ACC112 (cell line): ENCODE data around the gene EPHA3.

Experiments used
- H2AFZ ChIP-seq: fragments of 200-600 bp; sonication (generic); one replicate; pipeline ENCODE4 v1.6.0; 2017; ENCODE audit warnings: antibody characterized with exemption, low read length; ENCODE audit not compliant: unreplicated experiment
- H3K27ac ChIP-seq: fragments of 200-600 bp; sonication (generic); 2 replicates; pipeline ENCODE4 v1.5.1; 2014; ENCODE audit warnings: low read depth, mild to moderate bottlenecking, antibody characterized with exemption, low read length, moderate library complexity
- H3K27me3 ChIP-seq: fragments of 200-600 bp; sonication (generic); 2 replicates; pipeline ENCODE4 v1.6.1; 2014; ENCODE audit warnings: mild to moderate bottlenecking, antibody characterized with exemption, low read length, moderate library complexity, mixed read lengths; ENCODE audit not compliant: insufficient read depth
- H3K36me3 ChIP-seq: fragments of 200-600 bp; sonication (generic); 2 replicates; pipeline ENCODE4 v1.6.1; 2016; ENCODE audit warnings: mild to moderate bottlenecking, antibody characterized with exemption, low read length, moderate library complexity, mixed read lengths; ENCODE audit not compliant: insufficient read depth
- H3K4me1 ChIP-seq: fragments of 200-600 bp; sonication (generic); one replicate; pipeline ENCODE4 v1.6.1; 2016; ENCODE audit warnings: low read length, mixed read lengths; ENCODE audit not compliant: insufficient read depth, unreplicated experiment, control insufficient read depth
- H3K4me3 ChIP-seq: fragments of 200-600 bp; sonication (generic); 2 replicates; pipeline ENCODE4 v1.5.1; 2014; ENCODE audit warnings: mild to moderate bottlenecking, low read depth, low read length
- H3K79me2 ChIP-seq: fragments of 200-600 bp; sonication (generic); one replicate; pipeline ENCODE4 v1.6.0; 2016; ENCODE audit warnings: low read length; ENCODE audit not compliant: control insufficient read depth, unreplicated experiment, insufficient read depth

The EPHA3 gene

DNA sequence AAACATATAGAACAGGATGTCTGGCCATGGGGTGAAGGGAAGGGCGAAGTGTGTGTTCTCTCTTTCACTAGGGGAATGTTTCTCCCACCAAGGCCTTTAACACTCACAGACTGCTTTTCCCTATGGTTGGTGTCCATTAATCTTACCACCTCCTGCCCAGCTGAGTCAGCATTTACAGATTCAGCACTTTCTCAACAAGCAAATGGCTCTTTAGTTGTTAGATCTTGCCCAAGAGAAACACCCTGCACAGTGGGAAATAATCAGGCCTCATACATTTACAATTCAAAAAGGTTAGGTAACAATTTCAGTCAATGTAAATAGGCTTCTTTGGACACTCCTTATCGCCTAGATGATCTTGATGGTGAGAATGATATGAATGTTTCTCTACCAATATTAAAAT is 418.2 kb downstream of the EPHA3 start:
- Histone ChIP-seq H3K36me3 (no peaks in the 10 kb centered on the region), H3K4me1 (peaks cover 11% of the 10 kb centered on the region), H2AFZ (no peak overlapping the region), H3K79me2 (no peaks in the 10 kb centered on the region), H3K27ac (no peak overlapping the region), H3K4me3 (no peak overlapping the region), H3K27me3 (no peaks in the 10 kb centered on the region)

DNA sequence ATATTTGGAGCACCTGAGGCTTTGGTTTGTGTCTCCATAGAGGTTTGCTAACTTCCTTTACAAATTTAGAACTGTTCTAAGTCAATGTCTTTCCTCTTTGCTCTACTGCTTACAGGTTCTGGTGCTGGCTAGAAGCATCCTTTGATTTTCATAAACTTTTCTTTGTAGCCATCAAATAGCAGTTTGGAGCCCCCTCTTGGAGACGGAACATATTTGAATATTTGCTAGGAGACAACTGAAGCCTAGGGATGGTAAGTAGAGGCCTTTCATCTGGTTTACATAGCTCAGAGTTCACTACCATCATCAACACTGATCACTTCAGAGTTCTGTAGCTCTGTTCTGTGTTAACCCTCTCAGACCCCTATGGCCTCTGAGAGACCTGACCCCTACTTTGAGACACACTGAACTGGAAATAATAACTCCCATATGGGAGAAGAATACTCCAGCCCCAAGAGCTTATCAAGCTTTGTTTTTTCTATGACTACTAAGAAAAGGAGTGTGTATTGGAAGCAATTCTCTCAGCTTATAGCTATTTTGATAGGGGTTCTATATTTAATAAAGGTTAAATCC is 420.4 kb downstream of the EPHA3 start:
- Histone ChIP-seq H3K4me1 (no peaks in the 10 kb centered on the region), H3K4me3 (no peak overlapping the region)

More for the DNA sequence above, 420.4 kb downstream of the EPHA3 start:
- Histone ChIP-seq H3K27ac (no peak overlapping the region), H2AFZ (no peak overlapping the region), H3K27me3 (no peaks in the 10 kb centered on the region), H3K79me2 (no peaks in the 10 kb centered on the region), H3K36me3 (no peaks in the 10 kb centered on the region)
